ENCODE measurements around the gene RPL36.

DNA sequence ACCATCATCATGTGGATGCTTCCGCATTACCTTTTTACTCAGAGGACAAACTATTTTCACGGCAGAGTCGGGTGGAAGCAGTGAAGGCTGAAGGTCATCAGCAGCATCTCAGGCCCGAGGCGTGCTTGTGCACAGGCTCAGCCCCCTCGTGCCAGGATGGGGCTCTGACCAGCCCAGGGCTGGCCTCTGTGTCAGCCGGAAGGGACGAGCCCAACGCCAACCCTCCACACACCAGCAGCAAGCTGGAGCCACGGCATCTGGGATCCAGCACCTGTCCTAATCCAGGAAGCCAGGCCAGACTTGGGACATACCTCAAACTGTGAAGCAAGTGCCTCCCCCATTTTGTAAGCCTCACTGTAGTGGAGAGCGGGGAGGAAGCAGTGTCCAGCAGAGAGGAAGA lies 20.9 kb upstream of the RPL36 start:
- no peak for TF ChIP-seq CTCF (IDR thresholded peaks at IDR 0.05; ENCODE audit: borderline replicate concordance, extremely low read depth, low read length, poor library complexity, severe bottlenecking)
- no peak for TF ChIP-seq EZH2 (IDR thresholded peaks at IDR 0.05; ENCODE audit: borderline replicate concordance, low read depth, low read length, severe bottlenecking)

Data from DND-41 (cell line).